ENCODE data around the gene POPDC3.

DNA sequence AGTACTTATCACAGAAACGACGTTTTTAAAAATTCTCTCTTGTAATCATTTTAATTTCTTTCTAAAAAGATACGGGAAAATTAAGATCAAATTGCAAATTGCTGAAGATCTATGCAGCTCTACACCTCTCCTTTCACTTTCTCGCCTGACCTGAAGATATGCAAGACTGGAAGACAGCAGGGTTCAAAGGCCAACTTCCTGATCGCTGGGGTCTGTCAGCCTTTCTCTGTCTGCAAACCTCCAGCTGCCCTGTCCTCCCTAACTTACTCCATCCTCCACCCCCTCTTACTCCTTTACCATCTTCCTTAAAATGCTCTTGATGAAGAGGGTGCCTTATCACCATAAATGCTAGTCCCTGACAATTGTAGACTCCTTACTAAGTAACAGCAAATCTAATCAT lies 63.7 kb downstream of the POPDC3 start:
- no peak for TF ChIP-seq POLR2A (IDR thresholded peaks at IDR 0.05)
- TF ChIP-seq, protein P1, sequence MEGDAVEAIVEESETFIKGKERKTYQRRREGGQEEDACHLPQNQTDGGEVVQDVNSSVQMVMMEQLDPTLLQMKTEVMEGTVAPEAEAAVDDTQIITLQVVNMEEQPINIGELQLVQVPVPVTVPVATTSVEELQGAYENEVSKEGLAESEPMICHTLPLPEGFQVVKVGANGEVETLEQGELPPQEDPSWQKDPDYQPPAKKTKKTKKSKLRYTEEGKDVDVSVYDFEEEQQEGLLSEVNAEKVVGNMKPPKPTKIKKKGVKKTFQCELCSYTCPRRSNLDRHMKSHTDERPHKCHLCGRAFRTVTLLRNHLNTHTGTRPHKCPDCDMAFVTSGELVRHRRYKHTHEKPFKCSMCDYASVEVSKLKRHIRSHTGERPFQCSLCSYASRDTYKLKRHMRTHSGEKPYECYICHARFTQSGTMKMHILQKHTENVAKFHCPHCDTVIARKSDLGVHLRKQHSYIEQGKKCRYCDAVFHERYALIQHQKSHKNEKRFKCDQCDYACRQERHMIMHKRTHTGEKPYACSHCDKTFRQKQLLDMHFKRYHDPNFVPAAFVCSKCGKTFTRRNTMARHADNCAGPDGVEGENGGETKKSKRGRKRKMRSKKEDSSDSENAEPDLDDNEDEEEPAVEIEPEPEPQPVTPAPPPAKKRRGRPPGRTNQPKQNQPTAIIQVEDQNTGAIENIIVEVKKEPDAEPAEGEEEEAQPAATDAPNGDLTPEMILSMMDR (IDR thresholded peaks at IDR 0.05) = no peak
